Fibroblast of the conjunctiva (primary cell): ENCODE data around the gene ASIC3.

Experiments used
- DNase-seq: peaks from one replicate; pipeline ENCODE4 v3.0.0-alpha.2; 2010; ENCODE audit warnings: low read depth

Gene ASIC3

GRCh38 chr7:151070574-151070960 lies 22.2 kb downstream of the ASIC3 start:
- no peak for DNase-seq

- no peak for DNase-seq
These were observed 22.9 kb downstream of the ASIC3 start for GRCh38 chr7:151071032-151071866.

GRCh38 chr7:151073990-151074389 lies 25.7 kb downstream of the ASIC3 start:
- no peak for DNase-seq

GRCh38 chr7:151074817-151075661 lies 26.7 kb downstream of the ASIC3 start:
- DNase-seq: no peak

GRCh38 chr7:151075662-151075971 lies 27.3 kb downstream of the ASIC3 start:
- DNase-seq: no peak

GRCh38 chr7:151075978-151076426 lies 27.7 kb downstream of the ASIC3 start:
- DNase-seq: no peak

GRCh38 chr7:151076863-151077704 lies 28.8 kb downstream of the ASIC3 start:
- DNase-seq: no peak

- no peak for DNase-seq
These were observed 29.4 kb downstream of the ASIC3 start for GRCh38 chr7:151077705-151078232.

- DNase-seq: no peak
These were observed 30.1 kb downstream of the ASIC3 start for GRCh38 chr7:151078233-151079040.

GRCh38 chr7:151079199-151079910 lies 31.0 kb downstream of the ASIC3 start:
- DNase-seq: no peak

GRCh38 chr7:151080067-151080521 lies 31.8 kb downstream of the ASIC3 start:
- DNase-seq: no peak

GRCh38 chr7:151080522-151081169 lies 32.3 kb downstream of the ASIC3 start, which contains the start of gene FASTK:
Gene FASTK, minus strand, starts transcription at chr7:151080809. Its CDS starts 43 bp downstream, at chr7:151080766.
- peak; percentile 80 for DNase-seq

- DNase-seq: no peak
These were observed 33.1 kb downstream of the ASIC3 start for GRCh38 chr7:151081170-151082101.

- no peak for DNase-seq
These were observed 34.1 kb downstream of the ASIC3 start for GRCh38 chr7:151082141-151083070.

- DNase-seq: no peak
These were observed 34.9 kb downstream of the ASIC3 start, which contains the start of gene TMUB1 for GRCh38 chr7:151083071-151083823. Gene TMUB1, minus strand, starts transcription at chr7:151083493. Its CDS starts 930 bp downstream, at chr7:151082563.

- no peak for DNase-seq
These were observed 35.5 kb downstream of the ASIC3 start for GRCh38 chr7:151083824-151084160.

- no peak for DNase-seq
These were observed 37.0 kb downstream of the ASIC3 start for GRCh38 chr7:151085329-151085690.
